GM23338 (cell line): ENCODE data around the gene SFRP4. TPM values are rescaled to one million over a fixed set of nuclear protein-coding genes. Genes with fewer than 3 reads are reported as not detected.

Experiments used
- ATAC-seq: fragments of 200-7000 bp; cut with Tn5 transposase; 3 replicates; pipeline ENCODE4 v1.9.1; 2020
- DNase-seq: peaks from one replicate; pipeline ENCODE4 v3.0.0-alpha.2; 2015; ENCODE audit warnings: low spot score
- H2AFZ ChIP-seq: fragments of 200-600 bp; sonication (generic); 2 replicates; pipeline ENCODE4 v1.8.0; 2016; ENCODE audit warnings: antibody characterized with exemption, mild to moderate bottlenecking, moderate library complexity
- H3F3A ChIP-seq: fragments of 200-600 bp; sonication (generic); replicated peaks from 2 replicates; pipeline ENCODE4 v1.8.0; 2017; ENCODE audit warnings: antibody characterized with exemption, mixed run types, low read depth
- H3K27ac ChIP-seq: fragments of 200-600 bp; sonication (generic); 2 replicates; pipeline ENCODE4 v1.6.1; 2016; ENCODE audit warnings: low read depth
- H3K27me3 ChIP-seq: fragments of 200-600 bp; sonication (generic); 2 replicates; pipeline ENCODE4 v1.8.0; 2016; ENCODE audit warnings: mild to moderate bottlenecking, mixed run types, moderate library complexity; ENCODE audit not compliant: insufficient read depth
- H3K36me3 ChIP-seq: fragments of 200-600 bp; sonication (generic); 2 replicates; pipeline ENCODE4 v1.8.0; 2016; ENCODE audit warnings: mild to moderate bottlenecking; ENCODE audit not compliant: insufficient read depth
- H3K4me1 ChIP-seq: fragments of 200-600 bp; sonication (generic); 2 replicates; pipeline ENCODE4 v1.8.0; 2016; ENCODE audit warnings: mild to moderate bottlenecking, moderate library complexity; ENCODE audit not compliant: insufficient read depth
- H3K4me2 ChIP-seq: fragments of 200-600 bp; sonication (generic); 2 replicates; pipeline ENCODE4 v1.7.1; 2017; ENCODE audit warnings: mixed run types
- H3K4me3 ChIP-seq: fragments of 200-600 bp; sonication (generic); 2 replicates; pipeline ENCODE4 v1.6.1; 2016; ENCODE audit warnings: mixed run types
- H3K79me2 ChIP-seq: fragments of 200-600 bp; sonication (generic); replicated peaks from 2 replicates; pipeline ENCODE4 v1.8.0; 2017; ENCODE audit warnings: mild to moderate bottlenecking; ENCODE audit not compliant: insufficient read depth
- H3K9me2 ChIP-seq: fragments of 200-600 bp; sonication (generic); 2 replicates; pipeline ENCODE4 v1.8.0; 2017; ENCODE audit not compliant: insufficient read depth
- H4K20me1 ChIP-seq: fragments of 200-600 bp; sonication (generic); replicated peaks from 2 replicates; pipeline ENCODE4 v1.8.0; 2017; ENCODE audit warnings: mild to moderate bottlenecking; ENCODE audit not compliant: insufficient read depth
- H3K27ac Mint-ChIP-seq: 2 replicates; pipeline ENCODE4 v1.8.0; 2020; ENCODE audit warnings: inconsistent platforms, mild to moderate bottlenecking, moderate library complexity, mixed read lengths
- H3K27me3 Mint-ChIP-seq: 3 replicates; pipeline ENCODE4 v1.8.0; 2022; ENCODE audit warnings: low read depth, mild to moderate bottlenecking, moderate library complexity, mixed read lengths, inconsistent platforms; ENCODE audit not compliant: insufficient read depth, poor library complexity
- H3K36me3 Mint-ChIP-seq: 3 replicates; pipeline ENCODE4 v1.8.0; 2021; ENCODE audit warnings: low read depth, mild to moderate bottlenecking, inconsistent platforms, moderate library complexity, mixed read lengths
- H3K4me1 Mint-ChIP-seq: 3 replicates; pipeline ENCODE4 v1.8.0; 2020; ENCODE audit warnings: mild to moderate bottlenecking, inconsistent platforms, mixed read lengths
- H3K4me3 Mint-ChIP-seq: 3 replicates; pipeline ENCODE4 v1.8.0; 2021; ENCODE audit warnings: moderate library complexity, mild to moderate bottlenecking, inconsistent platforms, mixed read lengths
- H3K9me3 Mint-ChIP-seq: 3 replicates; pipeline ENCODE4 v1.8.0; 2020; ENCODE audit warnings: moderate library complexity, mild to moderate bottlenecking, inconsistent platforms, mixed read lengths
- CTCF ChIP-seq, 2 experiments: fragments of 200-600 bp in 1 of 2; sonication (generic) in 1 of 2; conservative IDR thresholded peaks; 2 replicates each; pipeline versions ENCODE4 v1.5.1 to v1.6.1; 2016 to 2017; ENCODE audit warnings: antibody characterized with exemption in 2 of 2, low read depth in 2 of 2, mild to moderate bottlenecking in 2 of 2, moderate library complexity in 1 of 2
- ETS1 ChIP-seq: IDR thresholded peaks from 2 replicates; pipeline ENCODE4 v1.6.1; 2016; ENCODE audit warnings: antibody characterized with exemption
- EZH2phosphoT487 ChIP-seq: fragments of 200-600 bp; sonication (generic); IDR thresholded peaks from one replicate; pipeline ENCODE4 v1.8.1; 2018; ENCODE audit warnings: antibody characterized with exemption; ENCODE audit not compliant: unreplicated experiment
- POLR2AphosphoS5 ChIP-seq: IDR thresholded peaks from 2 replicates; pipeline ENCODE4 v1.6.1; 2016; ENCODE audit warnings: antibody characterized with exemption, low read depth
- REST ChIP-seq: IDR thresholded peaks from one replicate; pipeline ENCODE4 v1.6.1; 2018; ENCODE audit warnings: antibody characterized with exemption; ENCODE audit not compliant: unreplicated experiment
- STAT1 ChIP-seq: IDR thresholded peaks from one replicate; pipeline ENCODE4 v1.6.1; 2016; ENCODE audit warnings: antibody characterized with exemption; ENCODE audit not compliant: unreplicated experiment
- ZNF114 ChIP-seq: fragments of 250-450 bp; sonication (Bioruptor Pico); IDR thresholded peaks from 2 replicates; pipeline ENCODE4 v1.5.0; 2020; ENCODE audit warnings: mild to moderate bottlenecking, moderate library complexity
- ZNF331 ChIP-seq: fragments of 250-450 bp; sonication (Bioruptor Pico); IDR thresholded peaks from 2 replicates; pipeline ENCODE4 v1.5.0; 2020; ENCODE audit warnings: low read depth, mild to moderate bottlenecking, moderate library complexity
- polyA plus RNA-seq: library from polyadenylated mRNA; unstranded; fragments of >200 nt; fragmentation: Nextera tagmentation; extraction: Ambion mirVana; gene quantifications from 2 replicates; pipeline ENCODE4 v1.2.1, GENCODE V29; 2016
- total RNA-seq: library from RNA; depleted of rRNA; stranded (reverse); fragments of >200 nt; shearing (Covaris generic); gene quantifications from 2 replicates; pipeline ENCODE4 v1.2.3, GENCODE V29; 2014

Gene SFRP4
- total and polyA plus RNA-seq, 2 experiments from 2014 or later = not detected

GRCh38 chr7:37947138-37947940, 30.7 kb upstream of the SFRP4 start:
- TF ChIP-seq REST (no peak), POLR2AphosphoS5 (no peak), CTCF (conservative IDR thresholded peaks at IDR 0.05; ENCODE audit: low read depth in 2 of 2) (no peak), ETS1 (no peak), EZH2phosphoT487 (no peak), ZNF114 (CRISPR knock-in tag) (no peak)
- H3F3A ChIP-seq = no peaks in the 10 kb centered on the region
- no peaks in the 10 kb centered on the region for H3K27me3 ChIP-seq
- no peaks in the 10 kb centered on the region for H3K9me2 ChIP-seq
- peaks cover 7% of the 10 kb centered on the region; the same call in 2 of the 3 replicates for H3K4me1 Mint-ChIP-seq
- H3K4me3 ChIP-seq = no peak overlapping the region
- no peak overlapping the region for H2AFZ ChIP-seq
- H3K9me3 Mint-ChIP-seq = no peaks in the 10 kb centered on the region
- H3K27ac ChIP-seq = no peak overlapping the region
- peaks cover 3% of the 10 kb centered on the region; the same call in 1 of the 2 replicates for H3K4me1 ChIP-seq
- H3K27me3 Mint-ChIP-seq = no peaks in the 10 kb centered on the region
- H3K4me3 Mint-ChIP-seq = no peak overlapping the region
- no peaks in the 10 kb centered on the region for H4K20me1 ChIP-seq
- no peak overlapping the region for H3K27ac Mint-ChIP-seq
- no peaks in the 10 kb centered on the region for H3K79me2 ChIP-seq
- H3K4me2 ChIP-seq = no peak overlapping the region
- no peaks in the 10 kb centered on the region for H3K36me3 ChIP-seq
- DNase-seq = no peak
- H3K36me3 Mint-ChIP-seq = no peaks in the 10 kb centered on the region
- no peak for ATAC-seq

GRCh38 chr7:37945336-37945735, 28.7 kb upstream of the SFRP4 start:
- Histone ChIP-seq H3K79me2 (no peaks in the 10 kb centered on the region), H3K36me3 (no peaks in the 10 kb centered on the region), H3K27ac (no peak overlapping the region), H3K4me1 (peaks cover 5% of the 10 kb centered on the region; the same call in 1 of the 2 replicates), H3K4me2 (no peak overlapping the region), H4K20me1 (no peaks in the 10 kb centered on the region), H3K9me2 (no peaks in the 10 kb centered on the region), H3F3A (no peaks in the 10 kb centered on the region), H3K4me3 (no peak overlapping the region), H2AFZ (no peak overlapping the region), H3K27me3 (no peaks in the 10 kb centered on the region)
- H3K4me1 Mint-ChIP-seq = peaks cover 7% of the 10 kb centered on the region; the same call in 2 of the 3 replicates
- ATAC-seq = no peak
- no peaks in the 10 kb centered on the region for H3K9me3 Mint-ChIP-seq
- no peak overlapping the region for H3K4me3 Mint-ChIP-seq
- H3K36me3 Mint-ChIP-seq = no peaks in the 10 kb centered on the region
- H3K27ac Mint-ChIP-seq = no peak overlapping the region
- DNase-seq = no peak
- H3K27me3 Mint-ChIP-seq = no peaks in the 10 kb centered on the region
- no peak for TF ChIP-seq POLR2AphosphoS5
- TF ChIP-seq ETS1 = no peak
- no peak for TF ChIP-seq STAT1
- no peak for TF ChIP-seq ZNF331
